ENCODE measurements around the gene RBM12. TPM values are rescaled to one million over a fixed set of nuclear protein-coding genes. Genes with fewer than 3 reads are reported as not detected.

RBM12 gene
- total RNA-seq, 1 donor from 2014 or later = 59.0 TPM

DNA sequence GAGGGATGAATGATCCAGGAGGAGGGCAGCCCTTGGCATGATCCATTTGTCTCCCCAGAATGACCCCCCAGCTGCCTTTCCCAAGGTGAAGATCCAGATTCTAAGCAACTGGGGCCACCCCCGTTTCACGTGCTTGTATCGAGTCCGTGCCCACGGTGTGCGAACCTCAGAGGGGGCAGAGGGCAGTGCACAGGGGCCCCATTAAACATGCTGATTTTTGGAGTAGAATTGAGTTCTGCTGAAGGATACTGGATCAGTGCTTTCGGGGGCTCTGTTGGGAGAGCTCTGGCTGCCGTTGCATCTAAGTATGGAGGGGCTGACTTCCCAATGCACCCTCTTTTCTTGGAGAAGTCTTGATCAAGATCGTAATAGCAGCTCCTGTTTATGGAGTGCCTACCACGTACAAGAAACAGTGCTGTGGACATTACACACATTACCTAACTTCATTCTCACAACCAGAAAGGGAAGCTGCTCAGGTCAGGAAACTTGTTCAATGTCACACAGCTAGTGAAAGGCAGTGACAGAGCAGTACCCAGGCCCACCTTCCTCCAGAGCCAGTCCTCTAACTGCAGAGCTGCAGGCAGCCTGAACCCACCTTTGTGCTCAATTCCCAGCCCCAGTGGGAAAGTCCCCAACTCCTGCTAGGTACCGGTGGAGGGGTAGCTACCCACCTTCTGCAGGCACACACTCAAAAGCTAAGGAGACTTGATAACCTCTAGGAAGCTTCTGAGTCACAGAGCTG is 43.7 kb downstream of the RBM12 start:
- no peak for DNase-seq (ENCODE audit: low read depth)

GRCh38 chr20:35619196-35620095 is 45.3 kb downstream of the RBM12 start:
- DNase-seq (ENCODE audit: low read depth) = peak; percentile 78

DNA sequence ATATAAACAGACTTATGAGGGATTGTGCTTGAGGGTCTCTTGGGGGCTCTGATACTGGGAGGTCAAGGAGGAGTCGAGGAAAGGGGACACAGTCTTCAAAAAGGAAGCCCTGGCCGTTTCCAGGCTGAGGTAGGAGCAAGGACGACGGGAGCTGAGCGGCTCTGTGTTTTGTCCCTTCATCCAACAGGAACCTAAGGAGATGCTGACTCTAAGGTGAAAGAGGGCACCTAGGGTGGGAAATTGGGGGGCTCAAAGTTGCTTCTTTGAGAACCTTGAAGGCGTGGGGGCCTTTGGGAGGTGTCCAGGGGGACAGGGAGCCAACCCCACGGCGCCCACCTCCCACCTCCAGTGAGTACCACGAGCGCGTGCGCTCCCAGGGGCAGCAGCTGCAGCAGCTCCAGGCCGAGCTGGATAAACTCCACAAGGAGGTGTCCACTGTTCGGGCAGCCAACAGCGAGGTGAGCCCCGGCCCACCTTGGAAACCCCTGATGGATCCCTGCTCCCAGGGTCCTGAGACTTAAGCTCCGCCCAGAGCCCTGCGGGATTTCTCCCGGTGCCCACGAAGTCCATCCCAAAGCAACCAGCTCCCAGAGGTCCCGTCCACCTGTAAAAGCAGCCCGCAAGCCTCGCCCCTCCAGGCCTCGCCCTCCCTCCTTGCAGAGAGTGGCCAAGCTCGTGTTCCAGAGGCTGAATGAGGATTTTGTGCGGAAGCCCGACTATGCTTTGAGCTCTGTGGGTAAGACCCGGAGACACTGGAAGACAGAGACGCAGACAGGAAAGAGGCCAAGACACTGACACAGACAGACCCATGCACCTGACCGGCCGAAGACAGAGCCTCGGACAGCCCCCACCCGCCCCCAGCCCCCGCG is 46.2 kb downstream of the RBM12 start:
- peak; percentile 18 for DNase-seq (ENCODE audit: low read depth)

GRCh38 chr20:35617397-35618262 is 47.1 kb downstream of the RBM12 start:
- peak; percentile 82 for DNase-seq (ENCODE audit: low read depth)

DNA sequence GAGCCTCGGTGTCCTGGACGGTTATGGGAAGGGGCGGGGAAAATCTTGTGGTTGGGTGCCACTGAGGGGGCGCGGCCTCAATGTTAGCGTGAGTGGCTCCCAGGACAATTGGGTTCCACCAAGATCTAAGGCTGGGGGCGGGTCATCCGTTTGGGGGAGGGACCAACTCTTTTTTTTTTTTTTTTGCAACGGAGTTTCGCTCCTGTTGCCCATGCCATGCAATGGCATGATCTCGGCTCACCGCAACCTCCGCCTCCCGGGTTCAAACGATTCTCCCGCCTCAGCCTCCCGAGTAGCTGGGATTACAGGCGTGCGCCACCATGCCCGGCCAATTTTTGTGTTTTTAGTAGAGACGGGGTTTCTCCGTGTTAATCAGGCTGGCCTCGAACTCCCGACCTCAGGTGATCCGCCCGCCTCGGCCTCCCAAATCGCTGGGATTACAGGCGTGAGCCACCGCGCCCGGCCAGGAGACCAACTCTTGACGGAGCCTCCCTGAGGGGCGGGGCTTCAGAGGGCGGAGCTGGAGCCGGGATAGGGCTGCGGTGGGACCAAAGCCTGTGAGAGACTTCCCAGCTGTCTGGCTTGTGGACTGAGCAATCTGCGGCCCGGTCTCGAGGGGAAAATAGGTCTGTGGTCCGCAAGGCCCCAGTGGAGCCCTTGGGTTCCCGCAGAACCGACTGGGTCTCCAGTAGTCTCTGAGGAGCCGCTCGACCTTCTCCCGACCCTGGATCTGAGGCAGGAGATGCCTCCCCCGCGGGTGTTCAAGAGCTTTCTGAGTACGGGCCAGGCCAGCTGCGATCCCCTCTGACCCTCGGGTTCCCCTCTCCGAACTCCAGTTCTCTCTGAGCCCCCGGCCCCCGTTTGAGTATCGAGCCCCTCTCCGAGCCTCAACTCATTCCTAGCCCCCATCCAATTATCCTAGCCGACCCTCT is 48.0 kb downstream of the RBM12 start:
- peak; percentile 99 for DNase-seq (ENCODE audit: low read depth)

- no peak for DNase-seq (ENCODE audit: low read depth)
Measured at GRCh38 chr20:35615667-35616464, 48.8 kb downstream of the RBM12 start, which contains the start of gene SPAG4. SPAG4 (plus strand) TSS chr20:35615829; CDS start chr20:35616004, 175 bp downstream.

GRCh38 chr20:35611482-35611881 is 53.2 kb downstream of the RBM12 start:
- DNase-seq (ENCODE audit: low read depth) = no peak

DNA sequence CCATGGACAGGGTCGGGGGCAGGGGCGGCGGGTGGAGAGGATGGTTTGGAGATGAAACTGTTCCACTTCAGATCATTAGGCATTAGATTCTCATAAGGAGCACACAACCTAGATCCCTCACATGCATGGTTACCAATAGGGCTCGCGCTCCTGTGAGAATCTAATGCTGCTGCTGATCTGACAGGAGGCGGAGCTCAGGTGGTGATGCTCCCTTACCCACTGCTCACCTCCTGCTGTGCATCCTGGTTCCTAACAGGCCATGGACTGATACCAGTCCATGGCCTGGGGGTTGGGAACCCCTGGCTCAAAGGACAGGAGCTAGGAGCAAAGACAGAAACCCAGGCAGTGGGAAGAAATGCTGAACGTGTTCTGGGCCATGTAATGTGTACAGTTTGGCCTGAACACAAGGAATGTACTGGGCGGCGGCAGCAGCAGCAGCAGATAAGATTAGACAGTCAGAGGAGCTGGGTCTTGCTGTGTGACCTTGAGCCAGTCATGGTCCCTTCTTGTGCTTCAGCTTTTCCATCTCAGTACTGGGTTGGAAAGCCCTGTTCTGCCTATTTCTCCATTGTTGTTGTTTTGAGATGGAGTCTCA is 53.8 kb downstream of the RBM12 start:
- DNase-seq (ENCODE audit: low read depth) = no peak

GRCh38 chr20:35607003-35607735 is 57.5 kb downstream of the RBM12 start:
- peak; percentile 58 for DNase-seq (ENCODE audit: low read depth)

DNA sequence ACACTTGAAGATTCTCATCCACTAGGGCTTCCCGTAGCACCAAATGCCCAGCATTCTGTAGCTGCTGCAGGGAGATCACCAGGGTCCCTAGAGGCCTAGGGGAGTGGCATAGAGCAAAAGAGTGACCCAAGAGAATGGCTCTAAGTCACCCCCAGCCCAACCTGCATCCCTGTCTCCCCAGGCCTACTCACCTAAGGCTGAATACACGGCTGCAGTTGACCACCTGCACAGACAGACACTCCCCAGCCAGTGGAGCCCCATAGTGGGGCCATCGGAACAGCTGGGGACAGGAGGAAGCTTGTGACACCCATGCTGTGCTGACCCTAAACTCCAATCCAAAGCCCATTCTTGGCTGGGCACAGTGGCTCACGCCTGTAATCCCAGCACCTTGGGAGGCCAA is 58.6 kb downstream of the RBM12 start:
- DNase-seq (ENCODE audit: low read depth) = no peak

GRCh38 chr20:35604449-35604747 is 60.3 kb downstream of the RBM12 start:
- DNase-seq (ENCODE audit: low read depth) = no peak

DNA sequence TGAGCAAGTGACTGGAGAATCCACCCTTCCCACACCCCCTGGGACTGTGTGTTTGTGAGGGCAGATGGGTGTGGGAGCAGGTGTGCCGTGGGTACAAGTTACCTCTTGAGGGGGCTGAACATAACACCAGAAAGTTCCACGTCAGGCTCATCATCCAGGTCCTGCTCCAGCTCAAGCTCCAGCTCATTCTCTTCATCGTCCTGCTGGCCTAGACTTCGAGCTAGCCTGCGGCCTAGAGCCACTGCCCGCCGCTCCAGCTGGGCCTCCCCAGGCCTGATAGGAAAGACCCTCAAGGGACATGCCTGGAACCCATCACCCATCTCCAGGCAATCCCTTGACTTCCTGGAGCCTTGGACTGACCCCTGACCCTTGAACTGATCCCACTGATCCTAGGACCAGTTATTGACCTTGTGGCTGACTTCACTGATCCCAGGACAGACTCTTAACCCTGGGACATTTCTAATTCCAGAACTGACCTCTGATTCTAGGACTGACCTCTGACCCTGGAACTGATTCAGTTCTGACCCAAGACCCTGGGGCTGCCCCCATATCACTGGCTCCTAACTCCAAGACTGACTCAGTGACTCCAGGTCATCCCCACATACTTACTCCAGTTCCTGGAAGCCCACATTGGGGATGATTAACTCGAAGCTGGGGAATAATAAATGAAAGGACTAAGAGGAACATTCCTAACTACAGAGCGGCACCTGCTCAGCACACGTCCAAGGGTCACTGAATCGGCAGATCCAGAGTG is 60.8 kb downstream of the RBM12 start:
- peak; percentile 88 for DNase-seq (ENCODE audit: low read depth)

DNA sequence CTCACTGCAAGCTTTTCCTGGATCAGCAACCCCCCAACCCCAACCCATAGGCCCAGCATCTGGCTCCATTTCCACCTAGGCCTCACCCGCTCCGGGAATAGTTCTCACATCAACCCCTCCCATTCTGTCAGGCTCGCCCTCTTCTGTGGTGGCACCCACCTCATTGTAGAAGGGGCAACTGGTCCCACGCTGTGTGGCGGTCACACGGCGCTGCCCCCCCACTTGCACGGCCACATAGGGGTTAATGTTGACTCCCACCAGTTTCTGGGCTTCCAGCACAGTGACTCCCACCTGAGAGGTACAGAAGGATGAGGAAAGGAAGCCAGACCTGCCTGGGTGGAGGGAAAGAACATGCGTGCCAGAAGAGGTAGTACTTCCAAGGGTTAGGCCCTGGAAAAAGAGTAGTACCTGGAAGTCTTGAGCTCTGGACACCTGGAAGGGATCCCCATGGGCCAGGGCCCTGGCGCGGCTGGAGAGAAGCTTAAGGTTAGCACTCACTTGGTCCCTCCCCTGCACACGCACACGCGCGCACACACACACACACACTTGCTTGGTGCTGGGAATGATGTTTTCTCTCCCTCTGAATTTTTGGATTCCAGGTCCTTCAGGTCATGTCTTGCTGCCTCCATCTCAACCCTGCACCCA is 61.7 kb downstream of the RBM12 start:
- no peak for DNase-seq (ENCODE audit: low read depth)

GRCh38 chr20:35601990-35602389 is 62.7 kb downstream of the RBM12 start:
- no peak for DNase-seq (ENCODE audit: low read depth)

GRCh38 chr20:35600993-35601973 is 63.4 kb downstream of the RBM12 start:
- peak; percentile 43 for DNase-seq (ENCODE audit: low read depth)
